Testis (tissue), 2 donors: ENCODE measurements around the gene SUCLG2.

Experiments
- CTCF ChIP-seq, 3 experiments: fragments of 450-650 bp in 2 of 3; fragments of 200-600 bp in 1 of 3; sonication (generic) in 1 of 3; IDR thresholded peaks; one replicate each; pipeline ENCODE4 v1.5.1; 2016 to 2019; ENCODE audit warnings: antibody characterized with exemption in 3 of 3, mild to moderate bottlenecking in 2 of 3, moderate library complexity in 1 of 3
- POLR2A ChIP-seq: fragments of 450-650 bp; IDR thresholded peaks from one replicate; pipeline ENCODE4 v1.6.1; 2017; ENCODE audit warnings: antibody characterized with exemption, mild to moderate bottlenecking, moderate library complexity

- no peak for TF ChIP-seq CTCF (IDR thresholded peaks at IDR 0.05)
- no peak for TF ChIP-seq POLR2A
Measured at GRCh38 chr3:67602816-67603215, 51.6 kb downstream of the SUCLG2 start.
